ENCODE data around the gene REEP6. TPM values are rescaled to one million over a fixed set of nuclear protein-coding genes. Genes with fewer than 3 reads are reported as not detected.
A peak's percentile ranks its signal among the peaks of the same experiment; 100 is the strongest.
"Not testable (repeated sequence)": the region's sequence is repeated elsewhere in the genome, so short reads cannot be mapped to it uniquely, and the experiment has no call there.

REEP6 gene
- total RNA-seq, 4 donors from 2014 or later, result 1.1 to 2.3 (median 1.5) TPM

DNA sequence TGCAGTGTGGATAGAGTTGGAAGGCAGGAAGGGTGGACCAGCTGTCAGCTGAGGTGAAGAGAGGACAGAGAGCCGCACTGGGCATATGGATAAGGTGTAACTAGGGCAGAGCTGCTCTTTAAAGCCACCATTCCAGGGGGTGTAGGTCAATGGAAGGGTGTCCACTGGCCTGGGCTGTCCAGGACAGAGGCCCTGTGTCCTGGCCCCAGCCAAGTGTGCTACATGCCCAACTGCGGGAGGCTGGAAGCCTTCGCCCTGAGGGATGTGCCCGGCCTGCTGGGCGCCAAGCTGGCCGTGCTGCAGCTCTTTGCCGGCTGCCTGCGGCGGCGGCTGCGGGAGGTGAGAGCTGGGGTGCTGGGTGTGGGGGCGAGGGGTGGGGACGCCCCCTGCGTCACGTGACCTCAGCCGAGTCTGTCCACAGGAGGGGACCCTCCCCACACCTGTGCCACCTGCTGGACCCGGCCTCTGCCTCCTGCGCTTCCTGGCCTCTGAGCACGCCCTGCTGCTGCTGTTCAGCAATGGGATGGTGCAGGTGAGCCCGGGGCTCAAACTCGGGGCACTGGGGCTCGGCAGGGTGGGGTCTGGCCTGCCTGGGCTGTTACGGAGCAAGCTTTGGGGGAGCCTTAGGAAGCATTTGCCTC, 42.6 kb downstream of the REEP6 start:
- TF ChIP-seq POLR2A (IDR thresholded peaks at IDR 0.05), result no peak
- TF ChIP-seq, protein P1, sequence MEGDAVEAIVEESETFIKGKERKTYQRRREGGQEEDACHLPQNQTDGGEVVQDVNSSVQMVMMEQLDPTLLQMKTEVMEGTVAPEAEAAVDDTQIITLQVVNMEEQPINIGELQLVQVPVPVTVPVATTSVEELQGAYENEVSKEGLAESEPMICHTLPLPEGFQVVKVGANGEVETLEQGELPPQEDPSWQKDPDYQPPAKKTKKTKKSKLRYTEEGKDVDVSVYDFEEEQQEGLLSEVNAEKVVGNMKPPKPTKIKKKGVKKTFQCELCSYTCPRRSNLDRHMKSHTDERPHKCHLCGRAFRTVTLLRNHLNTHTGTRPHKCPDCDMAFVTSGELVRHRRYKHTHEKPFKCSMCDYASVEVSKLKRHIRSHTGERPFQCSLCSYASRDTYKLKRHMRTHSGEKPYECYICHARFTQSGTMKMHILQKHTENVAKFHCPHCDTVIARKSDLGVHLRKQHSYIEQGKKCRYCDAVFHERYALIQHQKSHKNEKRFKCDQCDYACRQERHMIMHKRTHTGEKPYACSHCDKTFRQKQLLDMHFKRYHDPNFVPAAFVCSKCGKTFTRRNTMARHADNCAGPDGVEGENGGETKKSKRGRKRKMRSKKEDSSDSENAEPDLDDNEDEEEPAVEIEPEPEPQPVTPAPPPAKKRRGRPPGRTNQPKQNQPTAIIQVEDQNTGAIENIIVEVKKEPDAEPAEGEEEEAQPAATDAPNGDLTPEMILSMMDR (IDR thresholded peaks at IDR 0.05 in 4 of 5, conservative IDR thresholded peaks at IDR 0.05 in 1 of 5), result no peak
- DNase-seq (no peak), ATAC-seq (no peak)
- Histone ChIP-seq H3K27me3 (peaks cover 15 to 30% (median 17%) of the 10 kb centered on the region in 3 donors), H3K4me1 (no peaks in the 10 kb centered on the region), H3K4me3 (no peak overlapping the region), H3K9me3 (no peaks in the 10 kb centered on the region), H3K36me3 (no peaks in the 10 kb centered on the region), H3K27ac (no peak overlapping the region)
- intact Hi-C loops (cut with DNase I; ENCODE audit: low total_unique reads), result no loop called here
- in situ Hi-C loops (cut with MboI; ENCODE audit: low sequenced_read_pairs in 4 of 4), result loop anchor here in 1 of 4 donors (25.0 kb wide), 1 partner anchor 229 kb away; the partner anchor contains the start of gene ONECUT3

DNA sequence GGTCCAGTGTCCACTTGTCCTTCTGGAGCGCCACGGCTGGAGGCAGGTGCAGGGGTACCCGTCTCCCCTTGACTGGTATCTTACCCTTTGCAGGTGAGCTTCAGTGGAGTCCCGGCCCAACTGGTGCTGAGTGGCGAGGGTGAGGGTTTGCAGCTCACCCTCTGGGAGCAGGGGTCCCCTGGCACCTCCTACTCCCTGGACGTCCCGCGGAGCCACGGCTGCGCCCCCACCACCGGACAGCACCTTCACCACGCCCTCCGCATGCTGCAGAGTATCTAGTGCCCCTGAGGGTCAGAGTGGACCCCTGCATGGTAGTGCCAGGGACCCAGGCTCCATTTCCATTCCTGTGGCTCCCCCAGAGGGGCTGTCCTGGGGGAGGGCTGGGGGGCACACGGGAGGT, 44.0 kb downstream of the REEP6 start:
- peaks cover 2 to 25% (median 10%) of the 10 kb centered on the region in 3 donors for H3K27me3 ChIP-seq
- DNase-seq, result no peak
- ATAC-seq, result no peak
- no peaks in the 10 kb centered on the region for H3K4me1 ChIP-seq
- no peak overlapping the region for H3K4me3 ChIP-seq
- in situ Hi-C loops (cut with MboI; ENCODE audit: low sequenced_read_pairs in 4 of 4) (loop anchor here in 1 of 4 donors (25.0 kb wide), 1 partner anchor 227 kb away; the partner anchor contains the start of gene ONECUT3), intact Hi-C loops (cut with DNase I; ENCODE audit: low total_unique reads) (no loop called here)
- no peaks in the 10 kb centered on the region for H3K9me3 ChIP-seq
- H3K27ac ChIP-seq, result no peak overlapping the region
- TF ChIP-seq POLR2A (IDR thresholded peaks at IDR 0.05), result no peak
- TF ChIP-seq, protein P1 (IDR thresholded peaks at IDR 0.05 in 4 of 5, conservative IDR thresholded peaks at IDR 0.05 in 1 of 5), result no peak
- no peaks in the 10 kb centered on the region for H3K36me3 ChIP-seq

DNA sequence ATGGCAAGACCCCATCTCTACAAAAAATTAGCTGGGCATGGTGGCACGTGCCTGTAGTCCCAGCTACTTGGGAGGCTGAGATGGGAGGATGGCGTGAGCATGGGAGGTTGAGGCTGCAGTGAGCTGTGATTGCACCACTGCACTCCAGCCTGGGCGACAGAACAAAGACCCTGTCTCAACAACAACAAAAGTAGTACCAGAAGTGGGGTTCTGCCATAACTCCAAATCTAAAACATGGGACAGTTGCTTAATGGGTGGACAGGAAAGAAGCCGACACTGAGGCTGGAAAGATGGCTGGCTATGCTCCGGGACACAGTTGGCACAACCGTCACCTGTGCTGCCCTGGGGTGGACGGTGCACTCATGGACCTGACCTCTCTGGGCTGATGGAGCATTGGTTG, 44.7 kb downstream of the REEP6 start:
- DNase-seq; H3K9me3 ChIP-seq; H3K4me3 ChIP-seq; H3K27ac ChIP-seq; ATAC-seq; H3K36me3 ChIP-seq; H3K4me1 ChIP-seq; intact Hi-C loops (cut with DNase I; ENCODE audit: low total_unique reads): not testable (repeated sequence)
- in situ Hi-C loops (cut with MboI; ENCODE audit: low sequenced_read_pairs in 4 of 4), result loop anchor here in 1 of 4 donors (25.0 kb wide), 1 partner anchor 227 kb away; the partner anchor contains the start of gene ONECUT3
- H3K27me3 ChIP-seq, result peaks cover 0 to 26% (median 12%) of the 10 kb centered on the region in 3 donors

DNA sequence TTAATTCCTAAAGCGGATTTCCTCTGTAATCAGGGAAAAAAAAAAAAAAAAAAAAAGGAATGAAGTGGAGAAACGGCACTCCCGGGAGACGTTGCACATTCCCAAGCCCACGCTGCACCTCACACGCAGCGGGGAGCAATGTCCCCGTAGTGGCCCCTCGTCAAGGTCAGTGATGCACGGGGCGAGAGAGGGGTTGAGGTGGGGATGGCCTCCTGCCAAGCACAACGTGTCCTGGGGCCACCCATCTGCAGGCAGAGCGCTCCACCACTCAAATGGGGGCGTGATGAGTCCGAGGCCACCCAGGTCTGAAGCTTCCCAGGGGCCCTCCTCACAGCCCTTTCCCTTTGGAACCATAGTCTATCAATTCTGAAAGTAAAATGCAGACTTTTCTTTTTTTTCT, 48.0 kb downstream of the REEP6 start:
- Histone ChIP-seq H3K27me3 (peaks cover 0 to 34% (median 23%) of the 10 kb centered on the region in 3 donors), H3K4me3 (no peak overlapping the region), H3K9me3 (no peaks in the 10 kb centered on the region), H3K27ac (no peak overlapping the region), H3K4me1 (no peaks in the 10 kb centered on the region), H3K36me3 (no peaks in the 10 kb centered on the region)
- TF ChIP-seq POLR2A (IDR thresholded peaks at IDR 0.05), result no peak
- no peak for ATAC-seq
- intact Hi-C loops (cut with DNase I; ENCODE audit: low total_unique reads), result no loop called here
- DNase-seq, result no peak
- in situ Hi-C loops (cut with MboI; ENCODE audit: low sequenced_read_pairs in 4 of 4), result loop anchor here in 1 of 4 donors (25.0 kb wide), 1 partner anchor 223 kb away; the partner anchor contains the start of gene ONECUT3

DNA sequence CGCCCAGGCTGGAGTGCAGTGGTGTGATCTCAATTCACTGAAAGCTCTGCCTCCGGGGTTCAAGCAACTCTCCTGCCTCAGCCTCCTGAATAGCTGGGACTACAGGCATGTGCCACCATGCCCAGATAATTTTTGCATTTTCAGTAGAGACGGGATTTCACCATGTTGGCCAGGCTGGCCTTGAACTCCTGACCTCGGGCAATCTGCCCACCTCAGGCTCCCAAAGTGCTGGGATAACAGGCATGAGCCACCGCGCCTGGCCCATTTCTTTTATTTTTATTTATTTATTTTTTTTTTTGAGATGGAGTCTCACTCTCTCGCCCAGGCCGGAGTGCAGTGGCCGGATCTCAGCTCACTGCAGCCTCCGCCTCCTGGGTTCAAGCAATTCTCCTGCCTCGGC, 48.8 kb downstream of the REEP6 start:
- in situ Hi-C loops (cut with MboI; ENCODE audit: low sequenced_read_pairs in 4 of 4), result loop anchor here (5.0 to 25.0 kb wide), 5 partner anchors 133 to 225 kb away; partner anchors contain the start of gene ONECUT3 (in 1 of the 4)
- H3K27ac ChIP-seq; intact Hi-C loops (cut with DNase I; ENCODE audit: low total_unique reads); H3K4me3 ChIP-seq; H3K9me3 ChIP-seq; ATAC-seq; DNase-seq; H3K36me3 ChIP-seq; H3K4me1 ChIP-seq: not testable (repeated sequence)
- H3K27me3 ChIP-seq, result peaks cover 0 to 37% (median 23%) of the 10 kb centered on the region in 3 donors

DNA sequence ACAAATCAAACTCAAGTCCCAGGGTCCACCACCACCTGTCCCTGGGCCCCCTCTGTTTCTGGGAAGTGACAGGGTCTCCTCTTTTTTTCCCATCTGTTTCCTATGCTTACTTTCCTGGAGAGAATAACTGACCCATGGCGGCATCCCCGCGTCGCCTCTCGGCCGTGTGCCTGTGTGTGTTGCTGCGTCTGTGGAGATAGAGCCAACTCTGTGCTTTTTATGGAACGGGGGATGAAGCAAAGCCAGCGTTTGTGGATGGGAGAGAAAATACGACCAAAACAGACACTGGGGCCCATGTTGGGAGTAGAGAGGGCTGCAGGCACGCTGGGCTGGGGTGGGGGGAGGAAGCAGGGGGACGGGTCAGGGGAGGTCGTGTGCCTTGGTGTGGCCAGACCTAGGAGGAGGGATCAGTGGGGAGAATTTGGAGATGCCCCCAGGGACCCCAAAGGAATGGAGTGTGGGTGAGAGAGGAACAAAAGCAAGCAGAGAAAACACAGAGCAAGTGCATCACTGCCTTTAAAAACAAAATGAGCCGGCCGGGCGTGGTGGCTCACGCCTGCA, 49.5 kb downstream of the REEP6 start:
- no peak for ATAC-seq
- H3K27me3 ChIP-seq, result peaks cover 0 to 36% (median 26%) of the 10 kb centered on the region in 3 donors
- no peak for DNase-seq
- intact Hi-C loops (cut with DNase I; ENCODE audit: low total_unique reads) (no loop called here), in situ Hi-C loops (cut with MboI; ENCODE audit: low sequenced_read_pairs in 4 of 4) (loop anchor here (5.0 to 25.0 kb wide), 5 partner anchors 132 to 224 kb away; partner anchors contain the start of gene ONECUT3 (in 1 of the 4))
- H3K9me3 ChIP-seq, result no peaks in the 10 kb centered on the region
- no peaks in the 10 kb centered on the region for H3K36me3 ChIP-seq
- no peak for TF ChIP-seq POLR2A (IDR thresholded peaks at IDR 0.05)
- TF ChIP-seq, protein P1 (IDR thresholded peaks at IDR 0.05 in 4 of 5, conservative IDR thresholded peaks at IDR 0.05 in 1 of 5), result no peak
- H3K4me3 ChIP-seq, result no peak overlapping the region
- H3K27ac ChIP-seq, result peak overlapping the region in 1 of 4 donors; percentile 22
- H3K4me1 ChIP-seq, result no peaks in the 10 kb centered on the region
